HepG2 (cell line): ENCODE data around the gene CALD1. TPM values are rescaled to one million over a fixed set of nuclear protein-coding genes. Genes with fewer than 3 reads are reported as not detected.

Experiments
- KDM5A ChIP-seq: fragments of 200-600 bp; sonication (generic); IDR thresholded peaks from 2 replicates; pipeline ENCODE4 v1.7.0; 2018; ENCODE audit warnings: antibody characterized with exemption, mild to moderate bottlenecking, low read length, borderline replicate concordance
- KLF16 ChIP-seq, 2 experiments: sonication (generic) in 1 of 2; formaldehyde crosslinking in 1 of 2; IDR thresholded peaks; 2 replicates each; pipeline versions ENCODE4 v1.6.1 to v1.8.0; 2016 to 2023; ENCODE audit warnings: missing genetic modification reagents in 2 of 2, missing compliant biosample characterization in 1 of 2
- MTF1 ChIP-seq: sonication (generic); formaldehyde crosslinking; IDR thresholded peaks from 2 replicates; pipeline ENCODE4 v1.5.0; 2020; ENCODE audit warnings: missing genetic modification reagents
- NFE2L1 ChIP-seq: sonication (generic); formaldehyde crosslinking; IDR thresholded peaks from 2 replicates; pipeline ENCODE4 v1.4.0; 2020; ENCODE audit warnings: missing genetic modification reagents, mild to moderate bottlenecking, borderline replicate concordance
- PCBP1 ChIP-seq: fragments of 200-400 bp; formaldehyde crosslinking; IDR thresholded peaks from 2 replicates; pipeline ENCODE4 v1.6.1; 2017; ENCODE audit warnings: mild to moderate bottlenecking, low read depth, low read length, borderline replicate concordance
- PITX1 ChIP-seq: sonication (generic); formaldehyde crosslinking; IDR thresholded peaks from 2 replicates; pipeline ENCODE4 v1.5.1; 2020; ENCODE audit warnings: mild to moderate bottlenecking, missing genetic modification reagents
- RORA ChIP-seq: sonication (generic); formaldehyde crosslinking; IDR thresholded peaks from 2 replicates; pipeline ENCODE4 v1.5.0; 2020; ENCODE audit warnings: mild to moderate bottlenecking, missing genetic modification reagents, moderate library complexity
- SKI ChIP-seq: fragments of 450-650 bp; IDR thresholded peaks from one replicate; pipeline ENCODE4 v1.6.1; 2018; ENCODE audit warnings: mild to moderate bottlenecking; ENCODE audit not compliant: partially characterized antibody
- SP2 ChIP-seq: sonication (generic); formaldehyde crosslinking; IDR thresholded peaks from 2 replicates; pipeline ENCODE4 v1.5.1; 2020; ENCODE audit warnings: mild to moderate bottlenecking, missing genetic modification reagents
- TCF7 ChIP-seq: sonication (generic); IDR thresholded peaks from 2 replicates; pipeline ENCODE4 v1.6.1; 2016; ENCODE audit warnings: antibody characterized with exemption, low read depth
- TFE3 ChIP-seq: IDR thresholded peaks from 2 replicates; pipeline ENCODE4 v1.6.1; 2016
- WIZ ChIP-seq: sonication (generic); formaldehyde crosslinking; IDR thresholded peaks from 2 replicates; pipeline ENCODE4 v1.5.1; 2020; ENCODE audit warnings: mild to moderate bottlenecking, missing genetic modification reagents
- XBP1 ChIP-seq: sonication (generic); formaldehyde crosslinking; IDR thresholded peaks from 2 replicates; pipeline ENCODE4 v1.5.0; 2020; ENCODE audit warnings: missing genetic modification reagents
- ZFP41 ChIP-seq: sonication (generic); formaldehyde crosslinking; IDR thresholded peaks from 2 replicates; pipeline ENCODE4 v1.4.0; 2020; ENCODE audit warnings: mild to moderate bottlenecking, missing genetic modification reagents, borderline replicate concordance
- ZNF207 ChIP-seq: fragments of 450-650 bp; IDR thresholded peaks from 2 replicates; pipeline ENCODE4 v1.6.1; 2016; ENCODE audit warnings: antibody characterized with exemption, borderline replicate concordance
- ZNF383 ChIP-seq: sonication (generic); formaldehyde crosslinking; IDR thresholded peaks from 2 replicates; pipeline ENCODE4 v1.4.0; 2020; ENCODE audit warnings: missing genetic modification reagents, mild to moderate bottlenecking, borderline replicate concordance
- ZNF446 ChIP-seq: sonication (generic); formaldehyde crosslinking; IDR thresholded peaks from 2 replicates; pipeline ENCODE4 v1.5.0; 2020; ENCODE audit warnings: mild to moderate bottlenecking, missing genetic modification reagents
- ZNF564 ChIP-seq: sonication (generic); formaldehyde crosslinking; IDR thresholded peaks from 2 replicates; pipeline ENCODE4 v1.8.1; 2023; ENCODE audit warnings: mild to moderate bottlenecking, missing genetic modification reagents
- ZNF713 ChIP-seq: sonication (generic); formaldehyde crosslinking; IDR thresholded peaks from 2 replicates; pipeline ENCODE4 v1.4.0; 2020; ENCODE audit warnings: mild to moderate bottlenecking, missing genetic modification reagents
- ZSCAN29 ChIP-seq: sonication (generic); formaldehyde crosslinking; conservative IDR thresholded peaks from 2 replicates; pipeline ENCODE4 v1.4.0; 2020; ENCODE audit warnings: mild to moderate bottlenecking, missing genetic modification reagents
- polyA plus RNA-seq, 8 experiments: library from polyadenylated mRNA; depleted of rRNA in 3 of 8; stranded (reverse) in 7 of 8; unstranded in 1 of 8; fragments of >200 nt; fragmentation: Illumina TruSeq in 4 of 8; extraction: Trizol in 4 of 8; gene quantifications; 2 replicates each; pipeline versions ENCODE4 v1.2.1 to v1.2.3, GENCODE V29; 2011 to 2016; ENCODE audit warnings: low read depth in 4 of 8, missing spikeins in 1 of 8, mixed read lengths in 1 of 8; ENCODE audit not compliant: insufficient read depth in 1 of 8
- total RNA-seq, 5 experiments: library from RNA; depleted of rRNA; stranded (reverse); fragments of >200 nt; fragmentation: Illumina TruSeq; extraction: Trizol; gene quantifications; 2 replicates each; pipeline ENCODE4 v1.2.3, GENCODE V29; 2016; ENCODE audit warnings: low read depth in 1 of 5
- TF ChIP-seq, protein P1 (sequence below): sonication (generic); formaldehyde crosslinking; IDR thresholded peaks from 2 replicates; pipeline ENCODE4 v1.5.0; 2020; ENCODE audit warnings: mild to moderate bottlenecking, low read depth, missing genetic modification reagents, borderline replicate concordance
- TF ChIP-seq, protein P2 (sequence below): sonication (generic); formaldehyde crosslinking; IDR thresholded peaks from 2 replicates; pipeline ENCODE4 v1.9.0; 2021; ENCODE audit warnings: mild to moderate bottlenecking, missing genetic modification reagents

Gene CALD1
- total and polyA plus RNA-seq, 2 of the 13 experiments (the other 11 are each of a cell fraction or from before 2014, with no cell fraction given): 53.0 to 112 TPM

- TF ChIP-seq SKI (peak; percentile 78), NFE2L1 (CRISPR knock-in tag) (no peak), RORA (CRISPR knock-in tag) (no peak), TCF7 (peak; percentile 93), KLF16 (CRISPR knock-in tag; IDR thresholded peaks at IDR 0.05) (peak in 1 of 2 experiments; percentile 77; a peak in 2 of 4 replicates), ZSCAN29 (CRISPR knock-in tag) (peak; percentile 58; the same call in 1 of the 2 replicates), WIZ (no peak), ZNF383 (no peak), ZNF564 (CRISPR knock-in tag) (no peak; the same call in 1 of the 2 replicates), MTF1 (CRISPR knock-in tag) (no peak), TFE3 (CRISPR knock-in tag) (peak; percentile 78), PITX1 (CRISPR knock-in tag) (peak; percentile 87), ZNF446 (CRISPR knock-in tag) (no peak), ZNF207 (no peak), ZFP41 (CRISPR knock-in tag) (no peak), XBP1 (CRISPR knock-in tag) (no peak), PCBP1 (no peak), KDM5A (no peak), ZNF713 (CRISPR knock-in tag) (no peak), SP2 (no peak)
- TF ChIP-seq, protein P1, sequence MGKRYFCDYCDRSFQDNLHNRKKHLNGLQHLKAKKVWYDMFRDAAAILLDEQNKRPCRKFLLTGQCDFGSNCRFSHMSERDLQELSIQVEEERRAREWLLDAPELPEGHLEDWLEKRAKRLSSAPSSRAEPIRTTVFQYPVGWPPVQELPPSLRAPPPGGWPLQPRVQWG (CRISPR knock-in tag): no peak
- TF ChIP-seq, protein P2, sequence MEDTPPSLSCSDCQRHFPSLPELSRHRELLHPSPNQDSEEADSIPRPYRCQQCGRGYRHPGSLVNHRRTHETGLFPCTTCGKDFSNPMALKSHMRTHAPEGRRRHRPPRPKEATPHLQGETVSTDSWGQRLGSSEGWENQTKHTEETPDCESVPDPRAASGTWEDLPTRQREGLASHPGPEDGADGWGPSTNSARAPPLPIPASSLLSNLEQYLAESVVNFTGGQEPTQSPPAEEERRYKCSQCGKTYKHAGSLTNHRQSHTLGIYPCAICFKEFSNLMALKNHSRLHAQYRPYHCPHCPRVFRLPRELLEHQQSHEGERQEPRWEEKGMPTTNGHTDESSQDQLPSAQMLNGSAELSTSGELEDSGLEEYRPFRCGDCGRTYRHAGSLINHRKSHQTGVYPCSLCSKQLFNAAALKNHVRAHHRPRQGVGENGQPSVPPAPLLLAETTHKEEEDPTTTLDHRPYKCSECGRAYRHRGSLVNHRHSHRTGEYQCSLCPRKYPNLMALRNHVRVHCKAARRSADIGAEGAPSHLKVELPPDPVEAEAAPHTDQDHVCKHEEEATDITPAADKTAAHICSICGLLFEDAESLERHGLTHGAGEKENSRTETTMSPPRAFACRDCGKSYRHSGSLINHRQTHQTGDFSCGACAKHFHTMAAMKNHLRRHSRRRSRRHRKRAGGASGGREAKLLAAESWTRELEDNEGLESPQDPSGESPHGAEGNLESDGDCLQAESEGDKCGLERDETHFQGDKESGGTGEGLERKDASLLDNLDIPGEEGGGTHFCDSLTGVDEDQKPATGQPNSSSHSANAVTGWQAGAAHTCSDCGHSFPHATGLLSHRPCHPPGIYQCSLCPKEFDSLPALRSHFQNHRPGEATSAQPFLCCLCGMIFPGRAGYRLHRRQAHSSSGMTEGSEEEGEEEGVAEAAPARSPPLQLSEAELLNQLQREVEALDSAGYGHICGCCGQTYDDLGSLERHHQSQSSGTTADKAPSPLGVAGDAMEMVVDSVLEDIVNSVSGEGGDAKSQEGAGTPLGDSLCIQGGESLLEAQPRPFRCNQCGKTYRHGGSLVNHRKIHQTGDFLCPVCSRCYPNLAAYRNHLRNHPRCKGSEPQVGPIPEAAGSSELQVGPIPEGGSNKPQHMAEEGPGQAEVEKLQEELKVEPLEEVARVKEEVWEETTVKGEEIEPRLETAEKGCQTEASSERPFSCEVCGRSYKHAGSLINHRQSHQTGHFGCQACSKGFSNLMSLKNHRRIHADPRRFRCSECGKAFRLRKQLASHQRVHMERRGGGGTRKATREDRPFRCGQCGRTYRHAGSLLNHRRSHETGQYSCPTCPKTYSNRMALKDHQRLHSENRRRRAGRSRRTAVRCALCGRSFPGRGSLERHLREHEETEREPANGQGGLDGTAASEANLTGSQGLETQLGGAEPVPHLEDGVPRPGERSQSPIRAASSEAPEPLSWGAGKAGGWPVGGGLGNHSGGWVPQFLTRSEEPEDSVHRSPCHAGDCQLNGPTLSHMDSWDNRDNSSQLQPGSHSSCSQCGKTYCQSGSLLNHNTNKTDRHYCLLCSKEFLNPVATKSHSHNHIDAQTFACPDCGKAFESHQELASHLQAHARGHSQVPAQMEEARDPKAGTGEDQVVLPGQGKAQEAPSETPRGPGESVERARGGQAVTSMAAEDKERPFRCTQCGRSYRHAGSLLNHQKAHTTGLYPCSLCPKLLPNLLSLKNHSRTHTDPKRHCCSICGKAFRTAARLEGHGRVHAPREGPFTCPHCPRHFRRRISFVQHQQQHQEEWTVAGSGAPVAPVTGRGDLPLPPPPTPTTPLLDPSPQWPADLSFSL (CRISPR knock-in tag): no peak
These were observed 217.9 kb downstream of the CALD1 start (continued) for GRCh38 chr7:134997214-134997885.
